ENCODE measurements around the gene ZBTB16.
A peak's percentile ranks its signal among the peaks of the same experiment; 100 is the strongest.

Gene ZBTB16

DNA sequence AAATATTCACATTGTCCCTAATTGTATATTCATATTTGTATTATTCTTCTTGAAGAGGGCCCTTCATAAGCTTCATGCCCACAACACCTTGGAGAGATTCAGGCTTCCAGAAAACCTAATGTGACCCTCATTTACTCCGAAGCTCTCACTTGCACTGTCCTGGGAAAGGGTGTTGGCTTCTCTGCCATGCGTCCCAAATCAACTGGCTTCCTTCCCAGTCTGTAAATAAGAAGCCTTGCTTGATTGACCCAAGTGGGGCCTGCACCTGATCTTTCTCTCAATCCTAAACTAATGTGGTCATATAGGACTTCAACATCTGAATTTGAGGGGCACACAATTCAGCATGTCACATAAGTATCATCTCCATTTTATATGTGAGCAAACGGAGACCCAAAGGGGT lies 40.5 kb upstream of the ZBTB16 start:
- TF ChIP-seq, protein P1, sequence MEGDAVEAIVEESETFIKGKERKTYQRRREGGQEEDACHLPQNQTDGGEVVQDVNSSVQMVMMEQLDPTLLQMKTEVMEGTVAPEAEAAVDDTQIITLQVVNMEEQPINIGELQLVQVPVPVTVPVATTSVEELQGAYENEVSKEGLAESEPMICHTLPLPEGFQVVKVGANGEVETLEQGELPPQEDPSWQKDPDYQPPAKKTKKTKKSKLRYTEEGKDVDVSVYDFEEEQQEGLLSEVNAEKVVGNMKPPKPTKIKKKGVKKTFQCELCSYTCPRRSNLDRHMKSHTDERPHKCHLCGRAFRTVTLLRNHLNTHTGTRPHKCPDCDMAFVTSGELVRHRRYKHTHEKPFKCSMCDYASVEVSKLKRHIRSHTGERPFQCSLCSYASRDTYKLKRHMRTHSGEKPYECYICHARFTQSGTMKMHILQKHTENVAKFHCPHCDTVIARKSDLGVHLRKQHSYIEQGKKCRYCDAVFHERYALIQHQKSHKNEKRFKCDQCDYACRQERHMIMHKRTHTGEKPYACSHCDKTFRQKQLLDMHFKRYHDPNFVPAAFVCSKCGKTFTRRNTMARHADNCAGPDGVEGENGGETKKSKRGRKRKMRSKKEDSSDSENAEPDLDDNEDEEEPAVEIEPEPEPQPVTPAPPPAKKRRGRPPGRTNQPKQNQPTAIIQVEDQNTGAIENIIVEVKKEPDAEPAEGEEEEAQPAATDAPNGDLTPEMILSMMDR (IDR thresholded peaks at IDR 0.05; ENCODE audit: low read depth, low read length), result no peak
- no peak overlapping the region for H3K4me3 ChIP-seq (replicated peaks in 1 of 2; ENCODE audit: low read depth in 2 of 2, low read length in 2 of 2)
- DNase-seq (ENCODE audit: low read depth in 2 of 2), result no peak

- no peak for DNase-seq (ENCODE audit: low read depth in 2 of 2)
- TF ChIP-seq, protein P1 (IDR thresholded peaks at IDR 0.05; ENCODE audit: low read depth, low read length), result no peak
- H3K4me3 ChIP-seq (replicated peaks in 1 of 2; ENCODE audit: low read depth in 2 of 2, low read length in 2 of 2), result no peak overlapping the region
These were observed 39.9 kb upstream of the ZBTB16 start for GRCh38 chr11:114019574-114019973.

GRCh38 chr11:114025329-114025907 lies 34.1 kb upstream of the ZBTB16 start:
- no peak overlapping the region for H3K4me3 ChIP-seq (replicated peaks in 1 of 2; ENCODE audit: low read depth in 2 of 2, low read length in 2 of 2)
- peak in 1 of 2 donors; percentile 35 for DNase-seq (ENCODE audit: low read depth in 2 of 2)
- TF ChIP-seq, protein P1 (IDR thresholded peaks at IDR 0.05; ENCODE audit: low read depth, low read length), result no peak

- peak; percentile 40 to 43 for DNase-seq (ENCODE audit: low read depth in 2 of 2)
- no peak overlapping the region for H3K4me3 ChIP-seq (replicated peaks in 1 of 2; ENCODE audit: low read depth in 2 of 2, low read length in 2 of 2)
- TF ChIP-seq, protein P1 (IDR thresholded peaks at IDR 0.05; ENCODE audit: low read depth, low read length), result peak; percentile 41
These were observed 33.2 kb upstream of the ZBTB16 start for GRCh38 chr11:114026355-114026754.

DNA sequence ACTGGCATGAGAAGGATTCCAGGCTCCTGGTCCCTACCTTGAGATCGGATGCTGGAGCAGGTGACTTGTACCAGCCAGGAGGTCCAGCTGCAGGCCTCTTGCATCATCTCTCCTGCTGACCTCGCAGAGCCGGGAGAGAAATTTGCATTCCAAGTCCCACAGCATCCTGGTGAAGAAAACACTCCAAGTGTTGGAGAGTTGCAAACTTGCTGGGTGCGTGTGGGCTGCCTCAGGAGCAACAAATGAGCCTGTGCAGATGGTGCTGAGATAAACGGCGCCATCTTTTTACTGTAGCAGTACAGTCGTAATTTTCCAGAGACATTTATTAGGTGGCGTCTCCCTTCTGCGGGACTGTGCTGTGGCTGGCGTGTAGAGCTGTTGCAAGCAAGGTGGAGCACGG lies 32.1 kb upstream of the ZBTB16 start:
- TF ChIP-seq, protein P1 (IDR thresholded peaks at IDR 0.05; ENCODE audit: low read depth, low read length), result no peak
- H3K4me3 ChIP-seq (replicated peaks in 1 of 2; ENCODE audit: low read depth in 2 of 2, low read length in 2 of 2), result no peak overlapping the region
- DNase-seq (ENCODE audit: low read depth in 2 of 2), result no peak

DNA sequence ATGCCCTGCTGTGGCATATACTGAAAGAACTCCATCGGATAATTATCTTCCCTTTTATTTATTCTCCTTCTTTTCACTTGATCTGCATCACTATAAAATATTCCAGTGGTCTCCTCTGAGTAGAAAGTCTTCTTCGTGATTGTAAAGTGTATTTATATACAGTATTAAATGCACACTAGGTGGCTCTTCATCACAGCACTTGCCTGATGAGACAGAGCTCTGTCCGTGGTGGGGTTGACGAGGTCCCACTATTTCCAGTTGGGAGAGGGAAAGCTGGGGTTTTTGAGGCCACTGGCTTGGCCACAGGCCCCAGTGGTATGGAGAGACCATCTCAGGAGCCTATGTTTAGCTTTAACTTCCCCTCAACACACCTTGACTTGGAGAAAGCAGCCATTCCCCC lies 31.6 kb upstream of the ZBTB16 start:
- DNase-seq (ENCODE audit: low read depth in 2 of 2), result peak; percentile 37 to 38
- H3K4me3 ChIP-seq (replicated peaks in 1 of 2; ENCODE audit: low read depth in 2 of 2, low read length in 2 of 2), result no peak overlapping the region

More for the DNA sequence above, 31.6 kb upstream of the ZBTB16 start:
- TF ChIP-seq, protein P1 (IDR thresholded peaks at IDR 0.05; ENCODE audit: low read depth, low read length), result peak; percentile 22

Measured in cardiac fibroblast (primary cell).